Ishikawa (cell line): ENCODE measurements around the gene VIPR2.

Experiments
- CEBPB ChIP-seq: IDR thresholded peaks from 2 replicates; pipeline ENCODE4 v1.6.1; 2012
- CREB1 ChIP-seq: IDR thresholded peaks from 2 replicates; pipeline ENCODE4 v1.6.1; 2012; ENCODE audit warnings: low read depth
- EP300 ChIP-seq: IDR thresholded peaks from 2 replicates; pipeline ENCODE4 v1.6.1; 2012; ENCODE audit warnings: borderline replicate concordance
- FOXM1 ChIP-seq: IDR thresholded peaks from 2 replicates; pipeline ENCODE4 v1.6.1; 2012; ENCODE audit warnings: low read depth, borderline replicate concordance
- NFIC ChIP-seq: IDR thresholded peaks from 2 replicates; pipeline ENCODE4 v1.6.1; 2012
- RAD21 ChIP-seq: IDR thresholded peaks from 2 replicates; pipeline ENCODE4 v1.6.1; 2012; ENCODE audit warnings: low read depth
- REST ChIP-seq: IDR thresholded peaks from 2 replicates; pipeline ENCODE4 v1.6.1; 2012; ENCODE audit warnings: low read depth, mild to moderate bottlenecking
- YY1 ChIP-seq: IDR thresholded peaks from 2 replicates; pipeline ENCODE4 v1.6.1; 2012; ENCODE audit warnings: low read depth
- ZBTB7A ChIP-seq: IDR thresholded peaks from 2 replicates; pipeline ENCODE4 v1.6.1; 2012; ENCODE audit warnings: low read depth

GRCh38 chr7:159070431-159071148 lies 74.1 kb downstream of the VIPR2 start:
- TF ChIP-seq REST, result no peak
- no peak for TF ChIP-seq FOXM1
- TF ChIP-seq NFIC, result no peak
- no peak for TF ChIP-seq EP300
- no peak for TF ChIP-seq CREB1
- no peak for TF ChIP-seq CEBPB
- no peak for TF ChIP-seq RAD21
- TF ChIP-seq ZBTB7A, result no peak
- no peak for TF ChIP-seq YY1
